ENCODE data around the gene AGO3. TPM values are rescaled to one million over a fixed set of nuclear protein-coding genes. Genes with fewer than 3 reads are reported as not detected.

The AGO3 gene
- total and polyA plus RNA-seq, 4 donors = 3.0 to 19.5 (median 7.1) TPM

DNA sequence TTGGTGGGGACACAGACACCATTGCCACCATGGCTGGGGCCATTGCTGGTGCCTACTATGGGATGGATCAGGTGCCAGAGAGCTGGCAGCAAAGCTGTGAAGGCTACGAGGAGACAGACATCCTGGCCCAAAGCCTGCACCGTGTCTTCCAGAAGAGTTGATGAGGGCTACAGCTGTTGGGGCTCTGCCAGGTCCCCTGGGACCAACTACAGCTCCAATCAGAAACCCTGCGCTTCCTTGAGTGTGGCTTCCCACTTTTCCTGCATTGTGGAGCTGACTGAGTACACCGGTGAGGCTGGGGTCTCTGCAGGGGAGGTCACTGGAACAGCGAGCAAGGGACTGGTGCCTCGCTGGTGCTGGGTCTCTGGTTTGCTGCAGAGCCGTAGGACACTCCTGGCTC, 162.3 kb downstream of the AGO3 start:
- no peak for DNase-seq (ENCODE audit: low spot score)
- 94% methylated on average over 7 of the region's 7 CpGs for WGBS
- no peak overlapping the region for H3K27ac ChIP-seq (ENCODE audit: low read depth in 1 of 2, low read length in 2 of 2)
- no peak overlapping the region for H3K9ac ChIP-seq (ENCODE audit: low read depth in 1 of 2, low read length in 2 of 2)
- H3K4me1 ChIP-seq (ENCODE audit: control insufficient read depth in 4 of 4, insufficient read depth in 4 of 4, low read length in 3 of 4) = peaks cover 5 to 14% (median 10%) of the 10 kb centered on the region in 4 donors
- H3K36me3 ChIP-seq (ENCODE audit: control insufficient read depth in 4 of 4, insufficient read depth in 3 of 4, low read depth in 1 of 4, low read length in 3 of 4) = peaks cover 8 to 43% (median 23%) of the 10 kb centered on the region in 4 donors
- H3K4me3 ChIP-seq (ENCODE audit: low read depth in 1 of 3, low read length in 3 of 3) = no peak overlapping the region
- no peaks in the 10 kb centered on the region for H3K9me3 ChIP-seq (ENCODE audit: control insufficient read depth in 4 of 4, low read length in 3 of 4)
- H3K27me3 ChIP-seq (ENCODE audit: control insufficient read depth in 4 of 4, insufficient read depth in 4 of 4, low read length in 3 of 4) = no peaks in the 10 kb centered on the region
- TF ChIP-seq YY1 (IDR thresholded peaks at IDR 0.05) = no peak
- no peak for TF ChIP-seq GABPA (IDR thresholded peaks at IDR 0.05 in 1 of 2, conservative IDR thresholded peaks at IDR 0.05 in 1 of 2)
- no peak for TF ChIP-seq RXRA (IDR thresholded peaks at IDR 0.05)
- TF ChIP-seq SP1 (IDR thresholded peaks at IDR 0.05) = no peak
- TF ChIP-seq, protein P1, sequence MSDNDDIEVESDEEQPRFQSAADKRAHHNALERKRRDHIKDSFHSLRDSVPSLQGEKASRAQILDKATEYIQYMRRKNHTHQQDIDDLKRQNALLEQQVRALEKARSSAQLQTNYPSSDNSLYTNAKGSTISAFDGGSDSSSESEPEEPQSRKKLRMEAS (IDR thresholded peaks at IDR 0.05) = no peak

GRCh38 chr1:36093929-36094328, 163.0 kb downstream of the AGO3 start:
- no peaks in the 10 kb centered on the region for H3K9me3 ChIP-seq (ENCODE audit: control insufficient read depth in 4 of 4, low read length in 3 of 4)
- no peak overlapping the region for H3K27ac ChIP-seq (ENCODE audit: low read depth in 1 of 2, low read length in 2 of 2)
- H3K9ac ChIP-seq (ENCODE audit: low read depth in 1 of 2, low read length in 2 of 2) = no peak overlapping the region
- H3K4me3 ChIP-seq (ENCODE audit: low read depth in 1 of 3, low read length in 3 of 3) = no peak overlapping the region
- no peak for DNase-seq (ENCODE audit: low spot score)
- H3K27me3 ChIP-seq (ENCODE audit: control insufficient read depth in 4 of 4, insufficient read depth in 4 of 4, low read length in 3 of 4) = no peaks in the 10 kb centered on the region
- H3K4me1 ChIP-seq (ENCODE audit: control insufficient read depth in 4 of 4, insufficient read depth in 4 of 4, low read length in 3 of 4) = peaks cover 3 to 11% (median 9%) of the 10 kb centered on the region in 4 donors
- WGBS = 82% methylated on average over 3 of the region's 3 CpGs
- TF ChIP-seq FOXA1 (IDR thresholded peaks at IDR 0.05) = no peak
- no peak for TF ChIP-seq EGR1 (IDR thresholded peaks at IDR 0.05; ENCODE audit: low read depth in 2 of 2)
- TF ChIP-seq, protein P2, sequence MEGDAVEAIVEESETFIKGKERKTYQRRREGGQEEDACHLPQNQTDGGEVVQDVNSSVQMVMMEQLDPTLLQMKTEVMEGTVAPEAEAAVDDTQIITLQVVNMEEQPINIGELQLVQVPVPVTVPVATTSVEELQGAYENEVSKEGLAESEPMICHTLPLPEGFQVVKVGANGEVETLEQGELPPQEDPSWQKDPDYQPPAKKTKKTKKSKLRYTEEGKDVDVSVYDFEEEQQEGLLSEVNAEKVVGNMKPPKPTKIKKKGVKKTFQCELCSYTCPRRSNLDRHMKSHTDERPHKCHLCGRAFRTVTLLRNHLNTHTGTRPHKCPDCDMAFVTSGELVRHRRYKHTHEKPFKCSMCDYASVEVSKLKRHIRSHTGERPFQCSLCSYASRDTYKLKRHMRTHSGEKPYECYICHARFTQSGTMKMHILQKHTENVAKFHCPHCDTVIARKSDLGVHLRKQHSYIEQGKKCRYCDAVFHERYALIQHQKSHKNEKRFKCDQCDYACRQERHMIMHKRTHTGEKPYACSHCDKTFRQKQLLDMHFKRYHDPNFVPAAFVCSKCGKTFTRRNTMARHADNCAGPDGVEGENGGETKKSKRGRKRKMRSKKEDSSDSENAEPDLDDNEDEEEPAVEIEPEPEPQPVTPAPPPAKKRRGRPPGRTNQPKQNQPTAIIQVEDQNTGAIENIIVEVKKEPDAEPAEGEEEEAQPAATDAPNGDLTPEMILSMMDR (IDR thresholded peaks at IDR 0.05; ENCODE audit: low read depth, low read length, missing input control) = no peak
- TF ChIP-seq, protein P3, sequence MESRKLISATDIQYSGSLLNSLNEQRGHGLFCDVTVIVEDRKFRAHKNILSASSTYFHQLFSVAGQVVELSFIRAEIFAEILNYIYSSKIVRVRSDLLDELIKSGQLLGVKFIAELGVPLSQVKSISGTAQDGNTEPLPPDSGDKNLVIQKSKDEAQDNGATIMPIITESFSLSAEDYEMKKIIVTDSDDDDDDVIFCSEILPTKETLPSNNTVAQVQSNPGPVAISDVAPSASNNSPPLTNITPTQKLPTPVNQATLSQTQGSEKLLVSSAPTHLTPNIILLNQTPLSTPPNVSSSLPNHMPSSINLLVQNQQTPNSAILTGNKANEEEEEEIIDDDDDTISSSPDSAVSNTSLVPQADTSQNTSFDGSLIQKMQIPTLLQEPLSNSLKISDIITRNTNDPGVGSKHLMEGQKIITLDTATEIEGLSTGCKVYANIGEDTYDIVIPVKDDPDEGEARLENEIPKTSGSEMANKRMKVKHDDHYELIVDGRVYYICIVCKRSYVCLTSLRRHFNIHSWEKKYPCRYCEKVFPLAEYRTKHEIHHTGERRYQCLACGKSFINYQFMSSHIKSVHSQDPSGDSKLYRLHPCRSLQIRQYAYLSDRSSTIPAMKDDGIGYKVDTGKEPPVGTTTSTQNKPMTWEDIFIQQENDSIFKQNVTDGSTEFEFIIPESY (IDR thresholded peaks at IDR 0.05) = no peak
- TF ChIP-seq, protein P4, sequence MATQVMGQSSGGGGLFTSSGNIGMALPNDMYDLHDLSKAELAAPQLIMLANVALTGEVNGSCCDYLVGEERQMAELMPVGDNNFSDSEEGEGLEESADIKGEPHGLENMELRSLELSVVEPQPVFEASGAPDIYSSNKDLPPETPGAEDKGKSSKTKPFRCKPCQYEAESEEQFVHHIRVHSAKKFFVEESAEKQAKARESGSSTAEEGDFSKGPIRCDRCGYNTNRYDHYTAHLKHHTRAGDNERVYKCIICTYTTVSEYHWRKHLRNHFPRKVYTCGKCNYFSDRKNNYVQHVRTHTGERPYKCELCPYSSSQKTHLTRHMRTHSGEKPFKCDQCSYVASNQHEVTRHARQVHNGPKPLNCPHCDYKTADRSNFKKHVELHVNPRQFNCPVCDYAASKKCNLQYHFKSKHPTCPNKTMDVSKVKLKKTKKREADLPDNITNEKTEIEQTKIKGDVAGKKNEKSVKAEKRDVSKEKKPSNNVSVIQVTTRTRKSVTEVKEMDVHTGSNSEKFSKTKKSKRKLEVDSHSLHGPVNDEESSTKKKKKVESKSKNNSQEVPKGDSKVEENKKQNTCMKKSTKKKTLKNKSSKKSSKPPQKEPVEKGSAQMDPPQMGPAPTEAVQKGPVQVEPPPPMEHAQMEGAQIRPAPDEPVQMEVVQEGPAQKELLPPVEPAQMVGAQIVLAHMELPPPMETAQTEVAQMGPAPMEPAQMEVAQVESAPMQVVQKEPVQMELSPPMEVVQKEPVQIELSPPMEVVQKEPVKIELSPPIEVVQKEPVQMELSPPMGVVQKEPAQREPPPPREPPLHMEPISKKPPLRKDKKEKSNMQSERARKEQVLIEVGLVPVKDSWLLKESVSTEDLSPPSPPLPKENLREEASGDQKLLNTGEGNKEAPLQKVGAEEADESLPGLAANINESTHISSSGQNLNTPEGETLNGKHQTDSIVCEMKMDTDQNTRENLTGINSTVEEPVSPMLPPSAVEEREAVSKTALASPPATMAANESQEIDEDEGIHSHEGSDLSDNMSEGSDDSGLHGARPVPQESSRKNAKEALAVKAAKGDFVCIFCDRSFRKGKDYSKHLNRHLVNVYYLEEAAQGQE (IDR thresholded peaks at IDR 0.05) = no peak
- TF ChIP-seq ATF3 (IDR thresholded peaks at IDR 0.05) = no peak
- no peak for TF ChIP-seq NR2F2 (IDR thresholded peaks at IDR 0.05)
- peaks cover 8 to 43% (median 23%) of the 10 kb centered on the region in 4 donors for H3K36me3 ChIP-seq (ENCODE audit: control insufficient read depth in 4 of 4, insufficient read depth in 3 of 4, low read depth in 1 of 4, low read length in 3 of 4)

Data from liver (tissue), 9 donors.